ENCODE data around the gene ADAP1.
"Not testable (repeated sequence)": the region's sequence is repeated elsewhere in the genome, so short reads cannot be mapped to it uniquely, and the experiment has no call there.

Gene ADAP1

DNA sequence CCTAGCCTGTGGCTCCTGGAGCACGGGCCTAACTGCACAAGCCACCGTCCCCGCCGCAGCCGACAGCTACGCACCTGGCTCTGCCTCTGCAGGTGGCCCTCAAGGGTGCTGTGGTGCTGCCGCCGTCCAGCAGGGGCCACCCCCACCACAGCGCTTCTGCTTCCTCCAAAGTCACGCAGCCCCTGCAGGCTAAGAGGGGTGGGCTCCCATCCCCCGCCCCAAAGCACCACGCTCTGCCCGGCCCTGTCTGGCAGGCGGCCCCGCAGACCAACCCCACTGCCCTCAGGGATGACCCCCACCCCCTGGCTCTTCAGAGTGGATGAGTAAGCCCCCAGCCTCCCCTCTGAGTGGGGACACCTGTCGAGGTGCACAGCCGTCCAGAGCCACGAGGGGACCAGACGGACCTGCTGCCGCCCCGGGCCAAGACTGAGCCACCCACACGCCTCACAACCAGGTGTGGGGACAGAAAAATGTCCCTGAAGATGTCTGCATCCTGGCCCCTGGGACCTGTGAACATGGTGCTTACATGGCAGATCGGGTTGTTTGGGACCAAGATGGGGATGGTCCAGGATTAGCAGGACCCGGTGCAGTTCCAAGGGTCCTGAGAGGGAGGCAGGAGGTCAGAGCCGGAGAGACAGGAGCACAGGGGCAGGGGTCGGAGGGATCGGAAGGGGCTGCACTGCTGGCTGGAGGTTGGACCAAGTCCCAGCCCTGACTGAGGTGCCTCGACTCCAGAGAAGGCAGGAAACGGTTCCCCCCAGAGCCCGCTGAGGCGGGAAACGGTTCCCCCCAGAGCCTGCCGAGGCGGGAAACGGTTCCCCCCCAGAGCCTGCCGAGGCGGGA lies 9.0 kb upstream of the ADAP1 start:
- H3K9me3 ChIP-seq (ENCODE audit: insufficient read depth, low read length): no peaks in the 10 kb centered on the region
- H3K9ac ChIP-seq (ENCODE audit: low read length): no peak overlapping the region
- no peaks in the 10 kb centered on the region for H4K20me1 ChIP-seq (ENCODE audit: low read depth, low read length)
- H2AFZ ChIP-seq (ENCODE audit: low read depth, low read length, severe bottlenecking): no peak overlapping the region
- no peaks in the 10 kb centered on the region for H3K27me3 ChIP-seq (ENCODE audit: low read length)
- no peaks in the 10 kb centered on the region for H3K36me3 ChIP-seq (ENCODE audit: low read length)
- TF ChIP-seq EZH2phosphoT487 (conservative IDR thresholded peaks at IDR 0.05; ENCODE audit: low read length): no peak
- TF ChIP-seq, protein P1, sequence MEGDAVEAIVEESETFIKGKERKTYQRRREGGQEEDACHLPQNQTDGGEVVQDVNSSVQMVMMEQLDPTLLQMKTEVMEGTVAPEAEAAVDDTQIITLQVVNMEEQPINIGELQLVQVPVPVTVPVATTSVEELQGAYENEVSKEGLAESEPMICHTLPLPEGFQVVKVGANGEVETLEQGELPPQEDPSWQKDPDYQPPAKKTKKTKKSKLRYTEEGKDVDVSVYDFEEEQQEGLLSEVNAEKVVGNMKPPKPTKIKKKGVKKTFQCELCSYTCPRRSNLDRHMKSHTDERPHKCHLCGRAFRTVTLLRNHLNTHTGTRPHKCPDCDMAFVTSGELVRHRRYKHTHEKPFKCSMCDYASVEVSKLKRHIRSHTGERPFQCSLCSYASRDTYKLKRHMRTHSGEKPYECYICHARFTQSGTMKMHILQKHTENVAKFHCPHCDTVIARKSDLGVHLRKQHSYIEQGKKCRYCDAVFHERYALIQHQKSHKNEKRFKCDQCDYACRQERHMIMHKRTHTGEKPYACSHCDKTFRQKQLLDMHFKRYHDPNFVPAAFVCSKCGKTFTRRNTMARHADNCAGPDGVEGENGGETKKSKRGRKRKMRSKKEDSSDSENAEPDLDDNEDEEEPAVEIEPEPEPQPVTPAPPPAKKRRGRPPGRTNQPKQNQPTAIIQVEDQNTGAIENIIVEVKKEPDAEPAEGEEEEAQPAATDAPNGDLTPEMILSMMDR (IDR thresholded peaks at IDR 0.05; ENCODE audit: insufficient read depth, low read length, poor library complexity, severe bottlenecking): no peak
- H3K27ac ChIP-seq (ENCODE audit: low read depth, low read length): no peak overlapping the region
- H3K4me3 ChIP-seq (ENCODE audit: insufficient read depth, low read length, poor library complexity, severe bottlenecking): no peak overlapping the region
- H3K4me2 ChIP-seq (ENCODE audit: low read depth, low read length, poor library complexity, severe bottlenecking): no peak overlapping the region
- H3K9me2 ChIP-seq (replicated peaks; ENCODE audit: insufficient read depth, low read length): no peaks in the 10 kb centered on the region
- H3K79me2 ChIP-seq (ENCODE audit: insufficient read depth, low read length): no peaks in the 10 kb centered on the region
- peaks cover 7% of the 10 kb centered on the region; the same call in 1 of the 2 replicates for H3F3A ChIP-seq (ENCODE audit: insufficient read depth)

DNA sequence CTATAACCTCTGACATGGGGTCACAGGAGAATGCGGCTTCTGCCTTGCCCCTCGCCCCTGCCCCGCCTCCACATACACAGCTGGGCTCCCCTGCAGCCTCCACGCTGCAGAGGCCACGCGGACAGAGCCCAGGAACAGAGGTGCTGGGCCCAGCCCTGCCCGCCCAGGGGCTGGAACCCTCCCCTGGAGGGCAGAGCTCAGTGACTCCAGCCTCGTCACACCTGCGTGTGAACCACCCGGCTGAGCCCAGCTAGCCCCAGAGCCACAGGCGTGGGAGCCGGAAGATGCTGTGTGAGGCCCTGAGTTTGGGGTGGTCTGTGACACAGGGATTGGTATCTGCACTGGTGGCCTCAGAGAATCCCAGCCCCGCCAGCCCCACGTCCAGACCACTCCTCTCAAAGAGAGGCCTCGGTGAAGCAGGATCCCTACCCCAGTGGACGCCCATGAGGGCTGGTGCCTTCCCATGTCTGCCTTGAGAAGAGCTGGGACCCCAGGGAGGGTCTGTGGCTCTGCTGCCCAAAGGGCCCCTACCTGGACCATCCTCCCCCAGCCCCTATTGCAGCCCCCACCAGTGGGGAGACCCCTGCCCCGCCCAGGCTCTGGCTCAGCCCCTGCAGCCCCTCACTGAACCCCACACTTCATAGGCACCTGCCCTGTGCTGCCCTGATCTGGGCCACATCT lies 8.1 kb upstream of the ADAP1 start:
- Histone ChIP-seq H3K9me2 (replicated peaks; ENCODE audit: insufficient read depth, low read length) (no peaks in the 10 kb centered on the region), H3K9ac (ENCODE audit: low read length) (no peak overlapping the region), H3K79me2 (ENCODE audit: insufficient read depth, low read length) (no peaks in the 10 kb centered on the region), H3K4me3 (ENCODE audit: insufficient read depth, low read length, poor library complexity, severe bottlenecking) (no peak overlapping the region), H3K27ac (ENCODE audit: low read depth, low read length) (no peak overlapping the region), H3K4me2 (ENCODE audit: low read depth, low read length, poor library complexity, severe bottlenecking) (no peak overlapping the region), H3K9me3 (ENCODE audit: insufficient read depth, low read length) (no peaks in the 10 kb centered on the region), H3F3A (ENCODE audit: insufficient read depth) (peaks cover 7% of the 10 kb centered on the region; the same call in 1 of the 2 replicates), H3K36me3 (ENCODE audit: low read length) (no peaks in the 10 kb centered on the region), H4K20me1 (ENCODE audit: low read depth, low read length) (no peaks in the 10 kb centered on the region), H2AFZ (ENCODE audit: low read depth, low read length, severe bottlenecking) (no peak overlapping the region), H3K27me3 (ENCODE audit: low read length) (no peaks in the 10 kb centered on the region)
- TF ChIP-seq, protein P1 (IDR thresholded peaks at IDR 0.05; ENCODE audit: insufficient read depth, low read length, poor library complexity, severe bottlenecking): no peak
- no peak for TF ChIP-seq EZH2phosphoT487 (conservative IDR thresholded peaks at IDR 0.05; ENCODE audit: low read length)

DNA sequence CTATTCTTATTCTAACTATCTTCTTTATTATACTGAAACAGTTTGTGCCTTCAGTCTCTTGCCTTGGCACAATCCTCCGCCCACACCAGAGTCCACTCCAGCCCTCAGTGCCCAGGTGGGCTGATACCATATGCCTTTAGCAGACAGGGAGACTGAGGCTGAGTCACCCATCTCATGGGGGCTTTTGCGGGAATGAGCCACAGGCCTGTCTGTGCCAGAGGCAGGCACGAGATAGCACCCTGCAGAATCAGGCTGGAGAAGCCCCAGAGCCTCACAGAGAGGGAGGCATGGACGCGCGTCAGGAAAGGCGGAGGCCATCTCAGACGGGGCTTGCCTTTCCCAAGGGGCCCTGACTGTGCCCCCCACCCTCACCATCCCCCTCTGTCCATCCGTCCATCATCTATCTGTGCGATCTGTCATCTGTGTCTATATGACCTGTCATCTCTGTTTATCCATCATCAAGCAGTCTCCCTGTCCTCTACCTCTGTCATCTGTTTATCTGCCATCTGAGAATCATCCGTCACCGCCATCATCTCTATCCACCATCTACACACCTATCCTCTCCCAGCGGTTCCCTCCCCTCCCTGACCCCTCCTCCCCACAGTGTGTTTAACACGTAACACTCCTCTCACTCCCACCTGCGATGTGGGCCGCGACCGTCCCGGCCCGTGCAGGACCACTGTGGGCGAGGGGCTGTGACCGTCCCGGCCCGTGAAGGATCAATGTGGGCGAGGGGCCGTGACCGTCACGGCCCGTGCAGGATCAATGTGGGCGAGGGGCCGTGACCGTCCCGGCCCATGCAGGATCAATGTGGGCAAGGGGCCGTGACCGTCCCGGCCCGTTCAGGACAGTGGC lies 7.3 kb upstream of the ADAP1 start:
- no peaks in the 10 kb centered on the region for H3K79me2 ChIP-seq (ENCODE audit: insufficient read depth, low read length)
- no peak for TF ChIP-seq EZH2phosphoT487 (conservative IDR thresholded peaks at IDR 0.05; ENCODE audit: low read length)
- TF ChIP-seq, protein P1 (IDR thresholded peaks at IDR 0.05; ENCODE audit: insufficient read depth, low read length, poor library complexity, severe bottlenecking): no peak

DNA sequence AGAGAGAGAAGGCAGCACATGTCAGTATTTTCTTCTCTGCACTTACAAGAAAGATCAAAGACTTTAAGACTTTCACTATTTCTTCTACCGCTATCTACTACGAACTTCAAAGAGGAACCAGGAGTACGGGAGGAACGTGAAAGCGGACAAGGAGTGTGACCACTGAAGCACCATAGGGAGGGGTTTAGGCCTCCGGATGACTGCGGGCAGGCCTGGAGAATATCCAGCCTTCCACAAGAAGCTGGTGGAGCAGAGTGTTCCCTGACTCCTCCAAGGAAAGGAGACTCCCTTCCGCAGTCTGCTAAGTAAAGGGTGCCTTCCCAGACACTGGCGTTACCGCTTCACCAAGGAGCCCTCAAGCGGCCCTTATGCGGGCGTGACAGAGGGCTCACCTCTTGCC lies 6.5 kb upstream of the ADAP1 start:
- H4K20me1 ChIP-seq (ENCODE audit: low read depth, low read length); H3K36me3 ChIP-seq (ENCODE audit: low read length); H3K4me3 ChIP-seq (ENCODE audit: insufficient read depth, low read length, poor library complexity, severe bottlenecking); H3K9ac ChIP-seq (ENCODE audit: low read length); H2AFZ ChIP-seq (ENCODE audit: low read depth, low read length, severe bottlenecking); H3K27me3 ChIP-seq (ENCODE audit: low read length); H3F3A ChIP-seq (ENCODE audit: insufficient read depth); H3K27ac ChIP-seq (ENCODE audit: low read depth, low read length); H3K79me2 ChIP-seq (ENCODE audit: insufficient read depth, low read length); H3K9me3 ChIP-seq (ENCODE audit: insufficient read depth, low read length); H3K4me2 ChIP-seq (ENCODE audit: low read depth, low read length, poor library complexity, severe bottlenecking); H3K9me2 ChIP-seq (replicated peaks; ENCODE audit: insufficient read depth, low read length): not testable (repeated sequence)

More for the DNA sequence above, 7.3 kb upstream of the ADAP1 start:
- Histone ChIP-seq H4K20me1 (ENCODE audit: low read depth, low read length) (no peaks in the 10 kb centered on the region), H2AFZ (ENCODE audit: low read depth, low read length, severe bottlenecking) (no peak overlapping the region), H3K9ac (ENCODE audit: low read length) (no peak overlapping the region), H3F3A (ENCODE audit: insufficient read depth) (peaks cover 7% of the 10 kb centered on the region; the same call in 1 of the 2 replicates), H3K36me3 (ENCODE audit: low read length) (no peaks in the 10 kb centered on the region), H3K9me3 (ENCODE audit: insufficient read depth, low read length) (no peaks in the 10 kb centered on the region), H3K9me2 (replicated peaks; ENCODE audit: insufficient read depth, low read length) (no peaks in the 10 kb centered on the region), H3K4me3 (ENCODE audit: insufficient read depth, low read length, poor library complexity, severe bottlenecking) (no peak overlapping the region), H3K27me3 (ENCODE audit: low read length) (no peaks in the 10 kb centered on the region), H3K27ac (ENCODE audit: low read depth, low read length) (no peak overlapping the region), H3K4me2 (ENCODE audit: low read depth, low read length, poor library complexity, severe bottlenecking) (no peak overlapping the region)
